GM18861 (cell line): Measurements from ENCODE around the gene TBCA.

Experiments
- ATAC-seq: cut with Tn5 transposase; IDR thresholded peaks from one replicate; pipeline ENCODE4 v1.9.1; 2021; ENCODE audit not compliant: unreplicated experiment

The TBCA gene, protein sequence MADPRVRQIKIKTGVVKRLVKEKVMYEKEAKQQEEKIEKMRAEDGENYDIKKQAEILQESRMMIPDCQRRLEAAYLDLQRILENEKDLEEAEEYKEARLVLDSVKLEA

DNA sequence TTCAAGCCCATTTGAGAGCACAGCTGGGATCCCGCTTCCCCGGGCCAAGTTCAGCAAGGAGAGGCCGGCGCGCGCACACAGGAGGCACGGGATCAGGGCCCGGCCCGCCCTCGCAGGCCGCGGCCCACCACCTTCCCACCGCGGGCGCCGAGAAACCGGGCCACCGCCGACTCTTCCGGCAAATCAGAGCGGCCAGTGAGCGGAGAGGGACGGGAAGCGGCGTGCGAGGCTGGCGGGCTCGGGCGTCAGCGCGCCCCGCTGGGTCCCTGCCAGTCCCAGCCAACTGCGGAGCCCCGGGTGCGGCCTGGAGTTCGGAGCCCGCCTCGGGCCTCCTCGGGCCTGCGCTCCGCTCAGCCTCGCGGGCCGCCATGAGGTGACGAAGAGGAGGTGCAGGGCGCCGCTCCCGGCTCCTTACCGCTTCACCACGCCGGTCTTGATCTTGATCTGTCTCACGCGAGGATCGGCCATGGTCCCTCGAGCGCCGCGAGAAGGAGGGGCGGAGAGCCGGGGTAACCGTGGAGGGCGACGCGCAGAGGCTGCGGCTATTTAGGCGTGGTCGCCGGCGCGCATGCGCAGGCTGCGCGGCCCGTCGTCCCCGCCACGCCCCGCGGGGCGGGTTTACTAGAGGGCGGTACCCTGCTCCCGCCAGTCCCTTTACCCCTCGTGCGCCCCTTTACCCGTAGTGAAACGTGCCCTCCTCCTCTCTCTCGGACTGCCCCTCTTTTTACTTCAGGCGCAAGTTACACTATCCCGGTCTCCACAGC is at the start of gene TBCA:
TBCA (minus strand) TSS at position 550 of the 764 bp plus-strand sequence; CDS start at position 468, 82 bp downstream.
- peak; percentile 87 for ATAC-seq

DNA sequence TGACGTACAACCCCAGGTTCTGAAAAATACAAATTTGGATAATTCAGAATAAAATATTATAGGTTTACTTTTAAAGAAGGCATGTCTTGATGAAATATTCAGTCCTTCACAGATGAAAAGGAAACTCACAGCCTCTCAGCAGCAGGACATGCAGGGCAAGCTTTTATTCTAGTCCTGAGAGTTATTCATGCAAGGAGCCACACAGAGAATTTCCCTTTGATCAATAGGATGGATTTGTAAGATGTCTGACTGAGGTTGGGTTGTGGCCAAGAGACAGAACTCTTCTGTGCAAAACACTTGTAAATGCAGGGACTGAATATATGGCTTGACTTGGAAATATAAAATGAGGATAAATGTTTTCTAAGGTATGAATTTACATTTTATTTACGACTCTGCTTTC is 48.8 kb upstream of the TBCA start:
- ATAC-seq: no peak

DNA sequence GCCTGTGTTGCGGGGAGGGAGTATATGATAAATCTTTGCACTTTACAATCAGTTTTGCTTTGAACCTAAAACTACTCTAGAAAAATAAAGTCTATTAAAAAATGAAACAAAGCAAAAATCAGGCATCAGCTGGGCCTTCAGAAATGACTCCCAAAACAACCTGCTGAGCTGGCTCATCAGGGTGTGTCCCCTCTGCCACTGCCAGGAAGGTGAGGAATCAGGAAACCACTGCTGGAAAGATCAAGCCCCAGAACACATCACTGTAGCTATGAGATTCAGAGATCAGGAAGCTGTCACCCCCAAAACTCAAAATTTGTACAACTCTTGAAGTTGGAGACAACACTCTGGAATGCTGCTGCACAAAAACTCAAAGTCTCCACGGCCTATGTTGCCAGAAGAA is 40.5 kb upstream of the TBCA start:
- ATAC-seq: no peak

DNA sequence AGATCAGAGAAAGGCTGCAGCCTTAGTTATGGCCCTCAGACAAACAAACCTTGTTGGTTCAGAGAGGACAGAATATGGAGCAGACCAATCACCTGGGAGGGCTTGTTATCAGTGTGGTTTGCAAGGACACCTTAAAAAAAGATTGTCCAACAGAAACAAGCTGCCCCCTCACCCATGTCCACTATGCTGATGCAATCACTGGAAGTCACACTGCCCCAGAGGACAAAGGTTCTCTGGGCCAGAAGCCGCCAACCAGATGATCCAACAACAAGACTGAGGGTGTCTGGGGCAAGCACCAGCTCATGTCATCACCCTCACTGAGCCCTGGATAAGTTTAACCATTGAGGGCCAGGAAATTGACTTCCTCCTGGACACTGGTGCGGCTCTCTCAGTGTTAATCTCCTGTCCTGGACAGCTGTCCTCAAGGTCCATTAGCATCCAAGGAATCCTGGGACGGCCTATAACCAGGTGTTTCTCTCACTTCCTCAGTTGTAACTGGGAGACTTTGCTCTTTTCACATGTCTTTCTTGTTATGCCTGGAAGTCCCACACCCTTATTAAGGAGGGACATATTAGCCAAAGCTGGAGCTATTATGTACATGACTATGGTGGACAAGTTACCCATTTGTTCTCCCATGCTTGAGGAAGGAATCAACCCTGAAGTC is 36.9 kb upstream of the TBCA start:
- no peak for ATAC-seq

DNA sequence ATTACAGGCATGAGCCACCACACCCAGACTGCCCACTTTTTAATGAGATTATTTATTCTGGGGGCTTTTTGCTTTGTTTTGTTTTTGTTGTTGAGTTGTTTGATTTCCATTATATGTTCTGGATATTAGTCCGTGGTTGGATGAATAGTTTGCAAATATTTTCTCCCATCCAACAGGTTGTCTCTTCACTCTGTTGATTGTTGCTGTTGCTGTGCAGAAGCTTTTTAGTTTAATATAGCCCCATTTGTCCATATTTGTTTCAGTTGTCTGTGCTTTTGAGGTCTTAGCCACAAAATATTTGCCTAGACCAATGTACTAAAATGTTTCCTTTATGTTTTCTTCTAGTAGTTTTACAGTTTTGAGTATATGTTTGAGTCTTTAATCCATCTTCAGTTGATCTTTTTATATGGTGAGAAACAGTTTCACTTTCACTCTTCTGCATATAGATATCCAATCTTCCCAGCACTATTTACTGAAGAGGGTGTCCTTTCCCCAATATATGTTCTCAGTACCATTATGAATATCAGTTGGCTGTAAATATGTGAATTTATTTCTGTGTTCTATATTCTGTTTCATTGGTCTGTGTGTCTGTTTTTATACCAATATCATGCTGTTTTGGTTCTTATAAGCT is 30.2 kb upstream of the TBCA start:
- ATAC-seq: no peak

DNA sequence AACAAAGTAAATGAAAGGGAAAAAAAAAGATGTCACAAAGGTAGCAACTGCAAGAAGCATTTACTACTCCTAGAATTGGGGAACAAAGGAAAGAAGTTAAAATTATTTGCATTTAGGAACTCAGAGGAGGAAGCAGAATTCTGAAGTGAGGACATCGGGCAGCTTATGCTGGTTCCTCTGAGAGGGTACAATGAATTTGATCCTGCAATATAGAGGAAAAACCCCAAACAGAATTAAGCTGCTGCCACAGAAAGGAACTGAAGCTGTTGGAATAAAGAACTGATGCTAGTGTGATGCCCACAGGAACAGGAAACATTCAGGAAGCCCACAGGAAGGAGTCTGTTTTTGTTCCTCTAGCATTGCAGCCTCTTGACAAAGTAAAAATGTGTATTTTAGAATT is 22.3 kb upstream of the TBCA start:
- no peak for ATAC-seq

DNA sequence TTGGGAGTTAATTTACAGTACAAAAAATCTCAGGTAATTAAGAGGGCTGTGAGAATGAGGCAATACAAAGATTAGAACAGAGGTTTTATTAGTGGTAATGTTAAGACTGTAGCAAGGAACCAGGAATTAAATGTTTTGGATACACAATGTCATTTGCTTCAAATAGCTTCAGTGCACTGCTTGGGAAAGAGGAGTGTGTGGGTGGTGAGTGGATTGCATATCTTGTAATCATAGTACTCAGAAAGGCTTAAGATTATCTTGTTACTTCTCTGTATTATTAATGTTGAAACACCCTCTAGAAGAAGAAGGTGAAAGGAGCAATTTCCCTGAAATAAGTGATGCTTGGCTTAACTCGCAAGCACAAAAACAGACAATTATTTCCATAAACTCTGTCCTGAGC is 21.0 kb upstream of the TBCA start:
- ATAC-seq: no peak

DNA sequence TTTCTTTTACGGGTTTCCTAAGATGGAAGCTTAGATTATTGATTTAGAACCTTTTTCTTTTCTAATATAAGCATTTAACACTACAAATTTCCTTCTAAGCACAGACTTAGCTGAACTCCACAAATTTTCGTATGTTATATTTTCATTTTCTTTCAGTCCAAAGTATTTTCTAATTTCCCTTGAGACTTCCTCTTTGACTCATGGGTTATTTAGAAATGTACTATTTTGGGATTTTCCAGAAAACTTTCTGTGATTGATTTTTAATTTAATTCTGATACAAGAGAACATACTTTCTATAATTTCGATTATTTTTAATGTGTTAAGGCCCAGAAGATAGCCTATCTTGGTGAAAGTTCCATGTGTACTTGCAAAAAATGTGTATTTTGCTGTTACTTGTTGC is 19.7 kb upstream of the TBCA start:
- ATAC-seq: no peak

DNA sequence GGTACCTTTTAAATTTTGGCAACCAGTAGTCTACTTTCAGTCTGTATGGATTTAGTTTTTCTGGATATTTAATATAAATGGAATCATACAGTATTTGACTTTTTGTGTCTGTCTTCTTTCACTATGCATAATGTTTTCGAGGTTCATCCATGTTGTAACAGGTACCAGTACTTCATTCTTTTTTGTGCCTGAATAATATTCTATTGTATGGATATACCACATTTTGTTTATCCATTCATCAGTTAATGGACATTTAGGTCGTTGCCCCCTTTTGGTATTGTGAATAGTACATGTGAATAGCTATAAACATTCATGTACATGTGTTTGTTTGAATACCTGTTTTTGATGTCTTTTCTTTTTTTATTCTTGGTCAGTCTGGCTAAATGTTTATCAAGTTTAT is 19.1 kb upstream of the TBCA start:
- ATAC-seq: no peak

DNA sequence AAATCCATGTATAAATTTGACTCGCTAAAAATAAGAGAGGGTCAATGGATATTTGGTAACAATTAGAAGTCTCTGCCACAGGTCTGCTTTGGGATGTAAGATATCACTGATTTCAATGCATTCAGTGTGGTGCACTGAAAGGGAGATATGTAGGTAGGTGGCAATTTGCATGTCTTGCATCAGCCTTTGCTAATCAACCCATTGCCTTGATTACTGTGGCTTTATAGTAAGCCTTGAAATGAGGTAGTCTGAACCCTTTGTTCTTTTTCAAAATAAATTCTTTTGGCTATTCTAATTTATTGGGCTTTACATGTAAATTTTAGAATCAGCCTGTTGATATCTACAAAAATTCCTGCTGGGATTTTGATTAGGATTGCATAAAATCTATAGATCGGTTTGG is 15.8 kb upstream of the TBCA start:
- no peak for ATAC-seq

DNA sequence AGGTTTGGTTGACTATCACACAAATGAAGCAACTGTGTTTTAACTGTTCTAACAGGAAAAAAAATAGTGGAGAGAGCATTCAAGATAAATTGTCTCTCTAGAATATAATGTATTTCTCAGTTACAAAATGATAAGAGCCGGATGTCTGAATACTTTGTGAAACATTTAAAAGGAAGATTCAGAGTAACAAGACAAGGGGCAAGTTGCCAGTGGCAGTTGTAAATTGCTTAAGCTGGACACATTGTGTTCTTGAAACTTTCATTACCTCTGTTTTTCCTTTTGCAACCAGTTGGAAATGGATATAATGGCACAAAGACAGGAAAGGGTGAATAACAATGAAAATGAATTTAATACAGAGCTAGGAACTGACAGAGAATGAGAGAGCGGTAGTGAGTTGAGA is 15.2 kb upstream of the TBCA start:
- no peak for ATAC-seq

DNA sequence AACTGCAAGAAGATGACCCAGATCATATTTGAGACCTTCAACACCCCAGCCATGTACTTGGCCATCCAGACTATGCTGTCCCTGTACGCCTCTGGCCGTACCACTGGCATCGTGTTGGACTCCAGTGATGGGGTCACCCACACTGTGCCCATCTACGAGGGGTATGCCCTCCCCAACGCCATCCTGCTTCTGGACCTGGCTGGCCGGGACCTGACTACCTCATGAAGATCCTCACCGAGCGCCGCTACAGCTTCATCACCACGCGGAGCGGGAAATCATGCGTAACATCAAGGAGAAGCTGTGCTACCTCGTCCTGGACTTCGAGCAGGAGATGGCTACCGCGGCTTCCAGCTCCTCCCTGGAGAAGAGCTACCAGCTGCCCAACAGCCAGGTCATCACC is 9.1 kb upstream of the TBCA start:
- no peak for ATAC-seq

DNA sequence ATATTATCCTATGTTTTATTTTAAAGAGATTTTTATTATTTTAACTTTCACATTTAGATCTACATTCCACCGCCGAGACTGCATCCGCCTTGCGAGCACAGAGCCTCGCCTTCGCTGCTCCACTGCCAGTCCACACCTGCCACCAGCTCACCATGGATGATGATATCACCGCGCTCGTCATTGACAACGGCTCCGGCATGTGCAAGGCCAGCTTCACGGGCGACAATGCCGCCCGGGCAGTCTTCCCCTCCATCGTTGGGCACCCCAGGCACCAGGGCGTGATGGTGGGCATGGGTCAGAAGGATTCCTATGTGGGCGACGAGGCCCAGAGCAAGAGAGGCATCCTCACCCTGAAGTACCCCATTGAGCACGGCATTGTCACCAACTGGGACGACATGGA is 8.6 kb upstream of the TBCA start:
- no peak for ATAC-seq

DNA sequence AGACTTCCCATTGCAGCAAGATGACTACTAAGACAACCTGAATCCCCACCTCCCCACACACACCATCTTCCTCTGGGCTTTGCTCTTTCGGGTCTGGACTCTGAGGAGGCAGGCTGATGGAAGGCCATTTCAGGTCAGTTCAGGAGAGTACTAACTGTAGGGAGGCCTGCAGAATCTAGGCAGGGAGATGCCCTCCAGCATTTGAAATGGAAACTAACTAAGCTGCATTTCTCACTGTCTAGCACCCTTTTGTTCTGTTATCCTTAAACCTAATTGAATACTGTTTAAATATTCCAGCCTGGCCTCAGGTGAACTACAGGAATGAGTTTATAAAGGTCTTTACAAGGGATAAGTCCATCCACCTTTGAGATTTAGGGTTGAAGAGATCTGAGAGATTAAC is 4.9 kb upstream of the TBCA start:
- ATAC-seq: no peak

DNA sequence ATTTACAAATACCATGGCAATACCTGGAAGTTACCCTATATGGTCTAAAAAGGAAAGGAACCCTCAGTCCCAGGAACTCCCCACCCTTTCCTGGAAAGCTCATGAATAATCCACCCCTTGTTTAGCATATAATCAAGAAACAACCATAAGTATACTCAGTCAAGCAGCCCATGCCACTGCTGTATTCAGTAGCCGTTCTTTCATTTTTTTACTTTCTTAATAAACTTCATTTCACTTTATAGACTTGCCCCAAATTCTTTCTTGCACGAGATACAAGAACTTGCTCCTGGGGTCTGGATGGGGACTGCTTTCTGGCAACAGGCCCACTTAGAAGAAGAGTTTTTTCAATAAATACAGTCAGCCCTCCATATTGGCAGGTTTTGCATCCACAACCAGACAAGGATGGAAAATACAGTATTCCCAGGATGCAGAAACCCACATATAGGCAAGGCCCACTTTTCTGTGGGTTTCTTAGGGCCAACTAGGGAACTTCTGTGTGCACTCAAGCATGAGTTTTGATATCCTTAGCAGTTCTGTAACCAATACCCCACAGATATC is 2.8 kb upstream of the TBCA start:
- ATAC-seq: no peak

DNA sequence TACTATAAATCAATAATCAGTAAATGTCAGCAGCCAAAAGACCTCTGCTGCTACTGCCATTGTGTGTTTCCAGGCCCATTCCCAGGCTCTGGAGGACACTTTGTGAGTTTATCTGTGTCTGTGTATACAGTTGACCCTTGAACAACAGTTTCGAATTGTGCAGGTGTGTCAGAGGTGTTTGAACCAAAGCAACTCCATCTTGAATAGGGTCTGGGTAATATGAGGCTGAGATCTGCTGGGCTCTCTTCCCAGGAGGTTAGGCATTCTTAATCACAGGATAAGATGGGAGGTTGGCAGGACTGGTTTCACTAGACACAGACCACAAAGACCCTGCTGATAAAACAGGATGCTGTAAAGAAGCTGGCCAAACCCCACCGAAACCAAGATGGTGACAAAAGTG is 2.3 kb upstream of the TBCA start:
- ATAC-seq: no peak

DNA sequence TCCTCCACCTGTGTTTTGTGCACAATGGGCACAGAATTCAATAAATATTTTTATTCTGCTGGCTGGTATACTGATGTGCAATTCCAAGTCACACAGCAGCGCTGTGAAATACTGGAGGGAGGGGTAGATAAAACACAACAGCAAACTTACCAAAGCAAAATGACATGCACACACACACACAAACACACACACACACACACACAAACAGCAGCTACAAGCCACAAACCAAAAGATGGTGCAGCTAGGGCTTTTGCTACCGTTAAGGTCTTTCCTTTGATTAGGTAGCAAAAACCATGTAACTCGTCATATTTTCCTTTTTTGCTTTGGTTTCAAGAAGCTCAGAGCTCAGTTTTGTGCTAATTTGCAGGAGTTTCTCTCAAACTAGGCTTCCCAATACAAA is 1.8 kb upstream of the TBCA start:
- ATAC-seq: no peak

DNA sequence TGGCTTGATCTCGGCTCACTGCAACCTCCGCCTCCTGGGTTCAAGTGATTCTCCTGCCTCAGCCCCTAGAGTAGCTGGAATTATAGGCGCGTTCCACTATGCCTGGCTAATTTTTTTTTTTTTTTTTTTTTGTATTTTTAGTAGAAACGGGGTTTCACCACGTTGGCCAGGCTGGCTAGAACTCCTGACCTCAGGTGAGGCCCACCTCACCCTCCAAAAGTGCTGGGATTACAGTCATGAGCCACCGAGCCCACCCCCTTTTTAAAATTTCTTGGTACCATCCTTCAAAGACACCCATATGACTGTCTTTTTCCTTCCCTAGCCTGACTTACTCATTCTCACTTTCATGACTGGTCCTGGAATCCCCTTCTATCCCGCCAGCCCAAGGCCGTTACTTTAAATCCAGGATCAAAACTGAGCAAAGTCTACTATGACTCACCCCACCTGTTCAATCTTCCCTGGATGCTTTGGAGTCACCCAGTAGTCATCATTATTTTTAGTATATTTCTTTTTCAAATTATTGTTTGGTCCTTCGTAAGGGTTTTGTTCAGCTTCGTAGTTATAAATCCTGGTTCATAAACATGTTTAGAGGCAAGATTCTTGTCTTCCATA is 1.2 kb upstream of the TBCA start:
- ATAC-seq: no peak

DNA sequence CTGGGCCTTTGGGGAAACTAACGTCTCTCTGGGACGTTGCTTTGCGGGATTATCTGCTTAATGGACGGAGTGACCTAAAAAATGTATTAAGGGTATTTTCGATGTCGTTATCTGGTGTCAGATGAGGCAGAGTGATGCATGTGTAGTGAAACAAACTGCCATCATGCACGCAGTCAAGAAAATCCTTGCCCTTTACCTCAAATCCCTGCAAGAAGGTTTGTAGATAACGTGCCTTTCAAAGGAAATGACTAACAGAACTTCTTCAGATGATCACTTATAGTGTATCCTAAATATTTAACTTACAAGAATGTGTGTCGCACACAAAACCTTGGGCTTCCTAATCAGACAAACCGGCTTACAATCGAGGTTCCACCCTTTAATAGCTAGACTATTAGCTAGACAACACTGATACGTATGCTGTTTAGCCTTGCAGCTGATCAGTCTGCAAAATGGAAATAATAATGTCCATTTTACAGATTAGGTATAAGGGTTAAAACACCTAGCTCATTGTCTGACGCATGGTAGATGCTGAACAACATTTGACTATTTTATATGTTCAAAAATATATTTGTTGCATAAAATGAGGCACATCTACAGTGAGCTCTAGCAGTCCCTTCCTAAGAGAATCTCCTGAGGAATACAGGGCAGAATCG is 541 bp upstream of the TBCA start:
- no peak for ATAC-seq

DNA sequence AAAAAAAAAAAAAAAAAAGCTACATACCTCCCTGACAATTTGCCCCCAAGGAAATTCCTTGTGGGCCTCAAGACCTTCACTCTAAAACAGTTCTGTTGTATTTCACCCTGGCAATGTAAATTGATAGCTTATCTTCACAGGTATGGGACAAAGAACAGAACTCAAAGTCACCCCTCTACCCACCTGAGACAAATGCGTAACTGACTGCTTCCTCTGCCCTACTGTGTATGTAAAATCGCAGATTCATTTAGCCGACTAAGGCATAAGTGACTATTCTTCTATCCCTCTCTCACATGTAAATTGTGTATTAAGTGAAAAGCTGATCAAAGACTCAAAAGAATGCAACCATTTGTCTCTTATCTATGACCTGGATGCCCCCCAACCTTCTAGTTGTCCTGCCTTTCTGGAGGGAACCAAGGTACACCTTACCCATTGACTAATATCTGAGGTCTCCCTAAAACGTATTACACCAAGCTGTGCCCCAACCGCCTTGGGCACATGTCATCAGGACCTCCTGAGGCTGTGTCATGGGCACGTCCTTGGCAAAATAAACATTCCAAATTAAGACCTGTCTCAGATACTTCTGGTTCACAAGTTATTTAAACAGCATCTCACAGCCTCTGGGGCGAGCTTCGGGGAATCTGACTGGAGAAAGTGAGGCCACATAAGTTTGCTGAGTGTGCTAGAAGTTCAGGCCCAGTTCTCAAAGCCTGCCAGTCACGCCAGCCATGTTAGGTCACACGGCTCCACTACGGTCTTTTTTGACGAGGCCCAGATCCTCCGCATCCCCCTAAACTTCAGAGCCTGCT is 954 bp downstream of the TBCA start:
- ATAC-seq: peak; percentile 1
